B cell (primary cell): Measurements from ENCODE around the gene ARHGAP23. TPM values are rescaled to one million over a fixed set of nuclear protein-coding genes. Genes with fewer than 3 reads are reported as not detected.

ENCODE experiments used
- ATAC-seq: fragments of 200-7000 bp; cut with Tn5 transposase; one replicate; pipeline ENCODE4 v1.10.0; 2021; ENCODE audit warnings: low read depth, mild to moderate bottlenecking, moderate number of reproducible peaks, moderate library complexity
- CTCF ChIA-PET: fragments of 350-600 bp; sonication (Branson Sonifier 250); formaldehyde crosslinking; loops from one replicate; lab custom pipeline; 2021; ENCODE audit warnings: antibody characterized with exemption, inconsistent platforms; lab: Charles Lee
- POLR2A ChIA-PET: fragments of 350-600 bp; sonication (Branson Sonifier 250); formaldehyde crosslinking; loops from one replicate; lab custom pipeline; 2021; ENCODE audit warnings: antibody characterized with exemption; lab: Charles Lee
- DNase-seq: peaks from one replicate; pipeline ENCODE4 v3.0.0; 2013
- H2AFZ ChIP-seq: 2 replicates; pipeline ENCODE4 v1.6.1; 2012; ENCODE audit warnings: mild to moderate bottlenecking, low read depth, low read length; ENCODE audit not compliant: insufficient read depth, poor library complexity, severe bottlenecking
- H3K27ac ChIP-seq, 2 donors: 1 replicate in 1 of 2; 2 replicates in 1 of 2; pipeline ENCODE4 v1.5.1; 2012 to 2013; ENCODE audit warnings: low read length in 2 of 2, mild to moderate bottlenecking in 2 of 2, moderate library complexity in 1 of 2
- H3K27me3 ChIP-seq, 4 experiments: fragments of 200-600 bp in 1 of 4; sonication (generic) in 1 of 4; replicated peaks in 1 of 4; 1 replicate in 2 of 4; 2 replicates in 2 of 4; pipeline versions ENCODE4 v1.6.1 to v1.7.0; 2013 to 2016; ENCODE audit warnings: low read length in 3 of 4, mild to moderate bottlenecking in 2 of 4, mixed read lengths in 1 of 4, moderate library complexity in 1 of 4; ENCODE audit not compliant: insufficient read depth in 4 of 4, control insufficient read depth in 3 of 4; ENCODE audit errors: control extremely low read depth in 1 of 4
- H3K36me3 ChIP-seq, 2 experiments: replicated peaks in 1 of 2; 1 replicate in 1 of 2; 2 replicates in 1 of 2; pipeline versions ENCODE4 v1.6.1 to v1.7.1; 2013; ENCODE audit warnings: low read length in 1 of 2; ENCODE audit not compliant: insufficient read depth in 2 of 2, control insufficient read depth in 1 of 2; ENCODE audit errors: control extremely low read depth in 1 of 2, extremely low read depth in 1 of 2
- H3K4me1 ChIP-seq, 2 donors: fragments of 200-600 bp in 1 of 2; sonication (generic) in 1 of 2; 1 replicate in 1 of 2; 2 replicates in 1 of 2; pipeline versions ENCODE4 v1.5.1 to v1.6.1; 2013 to 2017; ENCODE audit warnings: low read length in 2 of 2; ENCODE audit not compliant: control insufficient read depth in 2 of 2, insufficient read depth in 2 of 2
- H3K4me2 ChIP-seq: replicated peaks from 2 replicates; pipeline ENCODE3; 2012; ENCODE audit warnings: mild to moderate bottlenecking, low read depth, low read length; ENCODE audit not compliant: poor library complexity, severe bottlenecking
- H3K4me3 ChIP-seq, 5 experiments: fragments of 200-600 bp in 1 of 5; sonication (generic) in 1 of 5; 1 replicate in 3 of 5; 2 replicates in 2 of 5; pipeline versions ENCODE4 v1.5.1 to v1.7.0; 2011 to 2016; ENCODE audit warnings: low read length in 4 of 5, mild to moderate bottlenecking in 4 of 5, low read depth in 2 of 5, control low read depth in 1 of 5, moderate library complexity in 1 of 5; ENCODE audit not compliant: insufficient read depth in 1 of 5; ENCODE audit errors: control extremely low read depth in 1 of 5, extremely low read depth in 1 of 5
- H3K79me2 ChIP-seq: fragments of 200-600 bp; sonication (generic); one replicate; pipeline ENCODE4 v1.6.0; 2016; ENCODE audit warnings: low read length; ENCODE audit not compliant: control insufficient read depth, insufficient read depth
- H3K9ac ChIP-seq: fragments of 200-600 bp; sonication (generic); 2 replicates; pipeline ENCODE4 v1.6.1; 2017; ENCODE audit warnings: mild to moderate bottlenecking, low read length, moderate library complexity
- H3K9me3 ChIP-seq, 3 donors: one replicate each; pipeline versions ENCODE4 v1.6.1 to v1.7.1; 2013; ENCODE audit warnings: low read length in 2 of 3; ENCODE audit not compliant: control insufficient read depth in 2 of 3, insufficient read depth in 1 of 3; ENCODE audit errors: control extremely low read depth in 1 of 3
- H4K20me1 ChIP-seq: 2 replicates; pipeline ENCODE4 v1.6.0; 2012; ENCODE audit warnings: mild to moderate bottlenecking, low read length; ENCODE audit not compliant: insufficient read depth, control insufficient read depth, poor library complexity, severe bottlenecking
- H3K27ac Mint-ChIP-seq: one replicate; pipeline ENCODE4 v1.8.0; 2021; ENCODE audit warnings: mixed read lengths
- H3K27me3 Mint-ChIP-seq: one replicate; pipeline ENCODE4 v1.8.0; 2021; ENCODE audit warnings: mixed read lengths
- H3K4me1 Mint-ChIP-seq: one replicate; pipeline ENCODE4 v1.8.0; 2021; ENCODE audit warnings: mixed read lengths
- H3K4me3 Mint-ChIP-seq: one replicate; pipeline ENCODE4 v1.8.0; 2021; ENCODE audit warnings: mixed read lengths
- H3K9me3 Mint-ChIP-seq: one replicate; pipeline ENCODE4 v1.8.0; 2022; ENCODE audit warnings: mixed read lengths; ENCODE audit not compliant: insufficient read depth
- EZH2 ChIP-seq: IDR thresholded peaks from 2 replicates; pipeline ENCODE4 v1.6.1; 2012; ENCODE audit warnings: borderline replicate concordance, low read depth, mild to moderate bottlenecking, moderate library complexity, low read length; ENCODE audit not compliant: insufficient read depth, poor library complexity, severe bottlenecking
- WGBS: methylation state at CpG from one replicate; pipeline ENCODE4 v1.1.5; 2013; ENCODE audit warnings: missing lambda C conversion rate; ENCODE audit not compliant: insufficient coverage; 5-methylcytosine and 5-hydroxymethylcytosine counted together
- intact Hi-C: fragments of 100-400 bp; cut with micrococcal nuclease; formaldehyde crosslinking; loops from one replicate; pipeline ENCODE4 v1.10.0; 2022
- polyA plus RNA-seq: library from polyadenylated mRNA; depleted of rRNA; stranded (reverse); fragments of >200 nt; gene quantifications from 2 replicates; pipeline ENCODE4 v1.2.3, GENCODE V29; 2012
- total RNA-seq, 2 donors: library from RNA; stranded (reverse); fragments of 120-200 nt in 1 of 2; gene quantifications; 1 replicate in 1 of 2; 2 replicates in 1 of 2; pipeline versions ENCODE4 v1.2.3 to v1.2.4, GENCODE V29; 2013 to 2022
- TF ChIP-seq, protein P1 (sequence below): fragments of 200-600 bp; IDR thresholded peaks from one replicate; pipeline ENCODE4 v1.8.0; 2022; ENCODE audit warnings: antibody characterized with exemption, mild to moderate bottlenecking

ARHGAP23 gene
- total and polyA plus RNA-seq, 2 donors (not counting 1 experiment from before 2014, with no cell fraction given), result 0.07 to 0.12 TPM

- TF ChIP-seq, protein P1, sequence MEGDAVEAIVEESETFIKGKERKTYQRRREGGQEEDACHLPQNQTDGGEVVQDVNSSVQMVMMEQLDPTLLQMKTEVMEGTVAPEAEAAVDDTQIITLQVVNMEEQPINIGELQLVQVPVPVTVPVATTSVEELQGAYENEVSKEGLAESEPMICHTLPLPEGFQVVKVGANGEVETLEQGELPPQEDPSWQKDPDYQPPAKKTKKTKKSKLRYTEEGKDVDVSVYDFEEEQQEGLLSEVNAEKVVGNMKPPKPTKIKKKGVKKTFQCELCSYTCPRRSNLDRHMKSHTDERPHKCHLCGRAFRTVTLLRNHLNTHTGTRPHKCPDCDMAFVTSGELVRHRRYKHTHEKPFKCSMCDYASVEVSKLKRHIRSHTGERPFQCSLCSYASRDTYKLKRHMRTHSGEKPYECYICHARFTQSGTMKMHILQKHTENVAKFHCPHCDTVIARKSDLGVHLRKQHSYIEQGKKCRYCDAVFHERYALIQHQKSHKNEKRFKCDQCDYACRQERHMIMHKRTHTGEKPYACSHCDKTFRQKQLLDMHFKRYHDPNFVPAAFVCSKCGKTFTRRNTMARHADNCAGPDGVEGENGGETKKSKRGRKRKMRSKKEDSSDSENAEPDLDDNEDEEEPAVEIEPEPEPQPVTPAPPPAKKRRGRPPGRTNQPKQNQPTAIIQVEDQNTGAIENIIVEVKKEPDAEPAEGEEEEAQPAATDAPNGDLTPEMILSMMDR, result no peak
- no peak for TF ChIP-seq EZH2
- H3K4me3 Mint-ChIP-seq, result no peak overlapping the region
- H3K4me1 ChIP-seq, result no peaks in the 10 kb centered on the region
- H2AFZ ChIP-seq, result no peak overlapping the region
- intact Hi-C loops, result no loop called here
- peaks cover 0 to 28% of the 10 kb centered on the region in 2 experiments for H3K36me3 ChIP-seq
- 90% methylated on average over 3 of the region's 4 CpGs for WGBS
- H3K79me2 ChIP-seq, result no peaks in the 10 kb centered on the region
- no peaks in the 10 kb centered on the region for H3K27me3 ChIP-seq
- no peak overlapping the region for H3K27ac ChIP-seq
- no peaks in the 10 kb centered on the region for H3K27me3 Mint-ChIP-seq
- DNase-seq, result no peak
- no peak overlapping the region for H3K4me3 ChIP-seq
- H3K9me3 Mint-ChIP-seq, result no peaks in the 10 kb centered on the region
- no peaks in the 10 kb centered on the region for H4K20me1 ChIP-seq
- no peaks in the 10 kb centered on the region for H3K9me3 ChIP-seq
- H3K9ac ChIP-seq, result no peak overlapping the region
- CTCF ChIA-PET, result interaction anchor here (1.1 to 2.1 kb wide), 3 partner anchors 12 to 52 kb away, joined by 3 to 10 read pairs (median 4); no protein-coding TSS in a partner anchor
- no peak overlapping the region for H3K27ac Mint-ChIP-seq
- POLR2A ChIA-PET, result no interaction called here
- H3K4me2 ChIP-seq, result no peak overlapping the region
- no peak for ATAC-seq
- H3K4me1 Mint-ChIP-seq, result no peaks in the 10 kb centered on the region
These were observed 26.8 kb upstream of the ARHGAP23 start for GRCh38 chr17:38401459-38401858.

- H3K9me3 ChIP-seq, result no peaks in the 10 kb centered on the region
- no peak for ATAC-seq
- no peak overlapping the region for H3K4me3 ChIP-seq
- Mint-ChIP-seq H3K4me1 (no peaks in the 10 kb centered on the region), H3K9me3 (no peaks in the 10 kb centered on the region), H3K4me3 (no peak overlapping the region), H3K27me3 (no peaks in the 10 kb centered on the region), H3K27ac (no peak overlapping the region)
- no peaks in the 10 kb centered on the region for H3K27me3 ChIP-seq
- ChIA-PET POLR2A (no interaction called here), CTCF (interaction anchor here (1.3 to 2.1 kb wide), 3 partner anchors 9 to 54 kb away, joined by 3 to 10 read pairs (median 9); no protein-coding TSS in a partner anchor)
- 100% methylated on average over 4 of the region's 5 CpGs for WGBS
- no peak overlapping the region for H3K4me2 ChIP-seq
- DNase-seq, result no peak
- intact Hi-C loops, result no loop called here
- peaks cover 0 to 17% of the 10 kb centered on the region in 2 experiments for H3K36me3 ChIP-seq
- H3K9ac ChIP-seq, result no peak overlapping the region
- no peaks in the 10 kb centered on the region for H4K20me1 ChIP-seq
- H3K79me2 ChIP-seq, result no peaks in the 10 kb centered on the region
- TF ChIP-seq, protein P1, result no peak
- TF ChIP-seq EZH2, result no peak
- H3K27ac ChIP-seq, result no peak overlapping the region
- no peaks in the 10 kb centered on the region for H3K4me1 ChIP-seq
- H2AFZ ChIP-seq, result no peak overlapping the region
These were observed 25.4 kb upstream of the ARHGAP23 start for GRCh38 chr17:38402897-38403296.
